GM12875 (cell line): ENCODE results near the gene DPP6.

Experiments used
- H3K4me3 ChIP-seq: one replicate; pipeline ENCODE4 v1.5.1; 2011; ENCODE audit warnings: low read depth, low read length, control low read depth
- TF ChIP-seq, protein P1 (sequence below): IDR thresholded peaks from 2 replicates; pipeline ENCODE4 v1.5.1; 2011; ENCODE audit warnings: low read depth, mild to moderate bottlenecking, control low read depth, inconsistent platforms, low read length, moderate library complexity, borderline replicate concordance; ENCODE audit not compliant: insufficient read depth

The DPP6 gene

DNA sequence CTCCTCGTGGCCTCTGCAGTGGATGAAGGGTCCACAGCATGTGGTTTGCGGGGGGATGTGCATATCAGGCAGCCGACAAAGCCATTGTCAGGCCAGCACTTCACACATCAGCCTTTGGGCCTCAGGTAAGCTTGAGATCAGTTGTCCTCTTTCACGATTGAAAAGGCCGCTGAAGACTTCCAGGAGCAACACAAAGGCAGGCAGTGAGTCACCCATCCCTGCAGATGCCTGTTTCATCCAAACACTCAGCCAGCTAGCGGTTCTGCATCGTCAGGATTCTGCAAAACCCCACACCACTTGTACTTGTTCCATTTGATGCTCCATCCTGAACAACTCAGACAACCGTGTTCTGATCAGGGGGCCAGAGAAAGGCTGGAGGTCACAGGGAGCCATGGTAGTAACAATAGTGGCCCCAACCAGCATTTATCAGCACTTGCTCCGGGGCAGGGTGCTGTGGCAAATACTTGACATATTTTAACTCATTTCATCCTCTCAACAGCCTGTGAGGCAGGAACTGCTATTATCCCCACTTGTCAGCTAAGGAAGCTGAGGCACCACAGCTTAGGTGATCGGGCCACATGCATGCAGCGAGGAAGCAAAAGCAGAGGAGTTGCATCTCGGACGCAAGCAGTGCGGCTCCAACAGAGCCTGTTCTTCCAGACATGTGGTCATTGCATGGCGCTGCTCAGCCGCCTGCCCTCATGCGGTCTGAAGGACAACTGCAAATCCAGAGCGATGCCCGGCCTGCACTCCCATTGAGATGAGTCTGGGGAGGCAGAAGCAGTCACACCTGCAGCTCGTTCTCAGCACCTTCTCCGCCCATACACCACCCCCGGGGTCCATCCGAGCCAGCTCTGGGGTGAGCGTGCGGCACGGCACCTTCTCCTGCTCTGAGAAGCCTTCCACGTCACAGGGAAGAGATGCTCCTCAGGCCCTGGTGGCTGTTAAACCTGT lies 805.8 kb downstream of the DPP6 start:
- TF ChIP-seq, protein P1, sequence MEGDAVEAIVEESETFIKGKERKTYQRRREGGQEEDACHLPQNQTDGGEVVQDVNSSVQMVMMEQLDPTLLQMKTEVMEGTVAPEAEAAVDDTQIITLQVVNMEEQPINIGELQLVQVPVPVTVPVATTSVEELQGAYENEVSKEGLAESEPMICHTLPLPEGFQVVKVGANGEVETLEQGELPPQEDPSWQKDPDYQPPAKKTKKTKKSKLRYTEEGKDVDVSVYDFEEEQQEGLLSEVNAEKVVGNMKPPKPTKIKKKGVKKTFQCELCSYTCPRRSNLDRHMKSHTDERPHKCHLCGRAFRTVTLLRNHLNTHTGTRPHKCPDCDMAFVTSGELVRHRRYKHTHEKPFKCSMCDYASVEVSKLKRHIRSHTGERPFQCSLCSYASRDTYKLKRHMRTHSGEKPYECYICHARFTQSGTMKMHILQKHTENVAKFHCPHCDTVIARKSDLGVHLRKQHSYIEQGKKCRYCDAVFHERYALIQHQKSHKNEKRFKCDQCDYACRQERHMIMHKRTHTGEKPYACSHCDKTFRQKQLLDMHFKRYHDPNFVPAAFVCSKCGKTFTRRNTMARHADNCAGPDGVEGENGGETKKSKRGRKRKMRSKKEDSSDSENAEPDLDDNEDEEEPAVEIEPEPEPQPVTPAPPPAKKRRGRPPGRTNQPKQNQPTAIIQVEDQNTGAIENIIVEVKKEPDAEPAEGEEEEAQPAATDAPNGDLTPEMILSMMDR = no peak

DNA sequence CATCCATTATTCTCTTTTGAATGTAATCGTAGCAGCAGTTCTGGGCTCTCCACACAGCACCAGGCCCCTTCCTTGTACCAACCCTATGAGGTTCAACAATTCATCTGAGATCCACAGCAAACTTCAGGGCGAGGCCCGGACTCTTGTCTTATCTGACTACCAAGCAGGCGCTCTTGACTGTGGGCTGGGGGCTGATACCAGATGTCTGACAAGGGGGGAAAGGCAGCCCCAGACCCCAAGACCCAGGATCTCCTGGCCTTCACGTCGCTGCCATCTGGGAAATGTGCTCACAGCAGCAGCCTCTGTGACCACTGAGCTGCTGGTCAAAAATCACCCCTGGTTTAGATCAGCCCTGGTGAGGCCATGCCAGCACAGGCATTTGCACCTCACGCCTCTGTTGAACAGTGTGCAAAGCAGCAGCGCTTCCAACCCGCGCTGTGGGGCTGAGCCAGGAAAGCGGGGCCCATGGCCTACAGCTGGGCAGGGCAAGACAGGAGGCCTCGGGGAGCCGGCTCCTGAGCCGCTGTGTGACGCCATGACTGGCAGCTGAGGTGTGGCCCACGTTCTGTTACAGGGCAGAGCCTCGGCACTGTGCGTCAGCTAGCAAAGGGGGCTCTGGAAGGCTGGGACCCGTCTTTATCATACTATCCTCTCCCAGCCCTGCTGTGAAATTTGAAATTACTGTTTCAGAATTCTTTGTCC lies 806.8 kb downstream of the DPP6 start:
- TF ChIP-seq, protein P1 = no peak
- H3K4me3 ChIP-seq = no peak overlapping the region

More for the DNA sequence above, 805.8 kb downstream of the DPP6 start:
- no peak overlapping the region for H3K4me3 ChIP-seq

DNA sequence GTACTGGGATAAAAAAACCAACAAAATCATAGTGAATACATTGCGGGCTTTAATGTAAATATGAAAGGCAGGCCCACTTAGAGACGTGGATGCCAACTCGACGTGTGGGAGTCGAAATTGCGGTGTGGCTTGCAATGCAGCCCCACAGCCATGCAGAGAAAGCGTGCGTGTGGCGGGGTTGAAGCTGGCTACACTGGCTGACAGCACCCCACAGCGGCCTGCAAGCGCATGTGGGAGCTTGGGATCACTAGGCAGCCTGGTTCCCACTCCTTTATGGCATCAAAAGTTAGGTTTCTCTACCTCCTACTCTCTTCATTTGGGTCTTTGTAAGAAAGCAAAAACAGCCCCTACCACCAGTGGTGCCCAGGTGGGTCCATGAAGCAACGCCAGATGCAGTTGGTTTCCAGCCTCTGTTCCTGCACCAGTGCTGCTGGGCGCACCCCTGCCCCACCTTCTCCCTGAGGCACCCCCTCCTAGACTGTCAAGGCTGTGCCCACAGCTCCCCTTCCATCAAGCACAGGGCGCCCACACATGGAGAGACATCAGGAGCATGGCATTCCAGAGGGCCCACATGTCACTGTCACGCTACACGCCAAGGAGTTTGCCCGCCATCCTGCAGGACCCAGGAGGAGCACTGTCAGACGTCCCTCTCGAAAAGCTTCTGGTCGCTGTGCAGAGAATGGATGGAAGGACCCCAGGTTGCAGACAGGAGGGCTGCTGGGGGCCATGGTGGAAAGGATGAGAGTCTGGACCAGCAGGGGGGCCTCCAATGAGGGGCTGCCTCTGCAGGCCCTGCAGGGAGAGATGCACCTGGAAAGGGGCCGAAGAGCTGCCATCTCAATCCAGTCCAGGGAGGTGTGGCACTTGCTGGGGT lies 807.8 kb downstream of the DPP6 start:
- no peak overlapping the region for H3K4me3 ChIP-seq
- TF ChIP-seq, protein P1 = no peak

DNA sequence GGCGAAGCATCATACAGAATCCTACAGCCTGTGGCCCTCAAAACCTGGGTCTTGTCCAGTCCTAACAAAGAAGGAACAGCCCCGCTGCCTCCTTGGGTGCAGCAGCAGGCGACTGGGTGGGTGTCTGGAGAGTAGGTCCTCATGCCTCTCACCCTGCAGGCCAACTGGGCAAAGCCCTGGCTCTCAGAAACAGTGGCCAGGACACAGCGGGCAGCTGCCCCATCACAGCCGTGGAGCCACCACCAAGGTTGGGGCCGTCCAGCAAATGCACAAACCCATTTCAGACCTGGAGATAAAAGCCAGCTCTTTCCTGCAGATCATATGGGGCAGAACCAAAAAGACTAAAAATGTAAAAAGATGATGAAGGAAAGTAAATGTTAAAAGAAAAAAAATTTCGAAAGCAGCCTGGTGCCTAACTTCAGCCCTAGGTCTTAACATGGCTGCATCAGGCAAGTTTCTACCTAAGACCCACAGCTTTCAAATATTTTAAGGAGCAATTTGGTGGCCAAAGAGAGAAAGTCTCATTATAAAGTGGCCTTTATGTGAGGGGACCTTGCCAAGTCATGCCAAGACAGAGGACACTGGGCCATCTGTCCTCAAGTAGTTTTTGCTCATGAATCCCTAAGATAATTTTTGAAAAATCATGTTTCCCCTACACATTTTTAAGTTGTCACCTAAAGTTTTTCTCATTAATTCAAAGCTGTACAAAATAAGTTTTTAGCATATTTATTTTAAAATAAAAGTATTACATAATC lies 808.6 kb downstream of the DPP6 start:
- TF ChIP-seq, protein P1 = no peak
- H3K4me3 ChIP-seq = no peak overlapping the region

DNA sequence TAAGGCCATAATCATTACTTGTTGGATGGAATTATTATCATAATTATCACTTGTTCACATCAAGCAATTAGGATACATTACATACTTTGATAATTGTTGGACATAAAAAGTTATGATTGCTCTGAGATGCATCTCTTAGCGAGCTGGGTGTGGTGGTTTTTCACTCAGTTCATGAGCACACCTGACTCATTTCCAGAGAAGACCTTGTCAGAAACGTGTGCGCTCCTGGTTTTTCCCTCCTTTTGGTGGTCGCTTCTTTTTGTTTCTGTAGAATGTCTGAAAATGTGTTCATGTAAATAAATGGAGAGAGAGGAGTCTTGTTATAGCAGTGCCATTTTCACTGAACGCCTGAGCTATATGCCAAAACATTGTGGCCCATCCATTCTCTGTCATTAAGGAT lies 809.4 kb downstream of the DPP6 start:
- TF ChIP-seq, protein P1 = no peak
- H3K4me3 ChIP-seq = no peak overlapping the region

DNA sequence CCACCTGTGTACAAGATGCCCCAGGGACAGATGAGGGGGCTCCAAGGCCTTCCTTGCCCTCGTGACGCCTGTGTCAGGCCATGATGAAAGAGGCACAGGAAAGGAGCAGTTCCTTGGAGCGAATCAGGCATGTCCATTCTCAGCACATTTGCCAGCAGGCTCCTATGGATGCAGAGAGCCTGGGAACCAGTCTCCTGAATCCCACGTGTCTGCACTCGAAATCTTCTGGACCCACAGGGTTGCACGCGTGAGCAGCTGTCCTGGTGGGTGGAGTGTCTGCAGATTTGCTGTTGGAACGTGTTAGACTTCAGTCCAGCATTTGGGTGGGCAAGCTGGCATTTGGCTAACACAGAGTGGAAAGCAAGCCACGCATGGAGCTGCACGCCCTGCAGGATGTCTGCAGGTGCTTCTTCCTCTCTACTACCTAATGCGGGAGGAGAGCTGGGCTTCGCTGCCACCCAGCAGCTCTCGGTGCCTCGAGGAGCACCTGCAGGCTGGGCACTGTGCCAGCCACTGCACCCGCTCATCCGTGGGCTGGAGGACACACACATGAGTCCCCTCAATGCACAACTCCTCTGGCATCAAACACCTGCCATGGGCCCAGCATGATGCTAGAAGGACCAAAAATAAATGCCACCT lies 810.1 kb downstream of the DPP6 start:
- H3K4me3 ChIP-seq = no peak overlapping the region
- TF ChIP-seq, protein P1 = no peak
